Transverse colon (tissue), 3 donors: ENCODE measurements around the gene SNX32.

ENCODE experiments used
- POLR2A ChIP-seq: fragments of 450-650 bp; IDR thresholded peaks from one replicate; pipeline ENCODE4 v1.6.1; 2016; ENCODE audit warnings: antibody characterized with exemption, mild to moderate bottlenecking, moderate library complexity
- TF ChIP-seq, protein P1 (sequence below), 5 experiments: fragments of 200-600 bp in 3 of 5; fragments of 450-650 bp in 2 of 5; sonication (generic) in 3 of 5; IDR thresholded peaks; 1 replicate in 2 of 5; 2 replicates in 3 of 5; pipeline ENCODE4 v1.5.1; 2016 to 2017; ENCODE audit warnings: antibody characterized with exemption in 5 of 5, inconsistent platforms in 3 of 5, mild to moderate bottlenecking in 2 of 5, moderate library complexity in 1 of 5

DNA sequence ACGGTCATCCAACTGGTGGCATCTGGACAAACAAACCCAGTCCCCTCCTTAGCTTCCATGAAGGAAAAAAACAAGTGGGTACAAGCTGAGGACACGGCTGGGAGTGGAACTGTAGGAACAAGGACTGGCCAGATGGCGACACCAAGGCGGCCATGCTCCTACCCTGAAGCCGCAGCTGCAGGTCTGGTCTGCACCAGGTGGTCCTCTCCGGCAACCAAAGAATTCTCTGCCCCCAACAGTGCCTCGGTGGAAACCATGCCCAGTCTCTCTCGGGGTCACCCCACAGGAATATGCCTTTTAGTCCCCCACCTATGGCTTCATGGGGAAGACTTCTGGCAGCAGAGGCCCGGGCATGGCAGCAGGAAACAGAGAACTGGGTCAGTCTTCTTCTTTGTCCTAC lies 24.3 kb upstream of the SNX32 start:
- TF ChIP-seq POLR2A, result no peak
- TF ChIP-seq, protein P1, sequence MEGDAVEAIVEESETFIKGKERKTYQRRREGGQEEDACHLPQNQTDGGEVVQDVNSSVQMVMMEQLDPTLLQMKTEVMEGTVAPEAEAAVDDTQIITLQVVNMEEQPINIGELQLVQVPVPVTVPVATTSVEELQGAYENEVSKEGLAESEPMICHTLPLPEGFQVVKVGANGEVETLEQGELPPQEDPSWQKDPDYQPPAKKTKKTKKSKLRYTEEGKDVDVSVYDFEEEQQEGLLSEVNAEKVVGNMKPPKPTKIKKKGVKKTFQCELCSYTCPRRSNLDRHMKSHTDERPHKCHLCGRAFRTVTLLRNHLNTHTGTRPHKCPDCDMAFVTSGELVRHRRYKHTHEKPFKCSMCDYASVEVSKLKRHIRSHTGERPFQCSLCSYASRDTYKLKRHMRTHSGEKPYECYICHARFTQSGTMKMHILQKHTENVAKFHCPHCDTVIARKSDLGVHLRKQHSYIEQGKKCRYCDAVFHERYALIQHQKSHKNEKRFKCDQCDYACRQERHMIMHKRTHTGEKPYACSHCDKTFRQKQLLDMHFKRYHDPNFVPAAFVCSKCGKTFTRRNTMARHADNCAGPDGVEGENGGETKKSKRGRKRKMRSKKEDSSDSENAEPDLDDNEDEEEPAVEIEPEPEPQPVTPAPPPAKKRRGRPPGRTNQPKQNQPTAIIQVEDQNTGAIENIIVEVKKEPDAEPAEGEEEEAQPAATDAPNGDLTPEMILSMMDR (IDR thresholded peaks at IDR 0.05), result no peak
